ENCODE measurements around the gene SCD5. TPM values are rescaled to one million over a fixed set of nuclear protein-coding genes. Genes with fewer than 3 reads are reported as not detected.

The SCD5 gene
- total RNA-seq, 6 donors from 2014 or later: 17.8 to 40.3 (median 25.3) TPM

- WGBS, 2 donors: 55 to 74% methylated on average over 1 of the region's 1 CpG
- H3K36me3 ChIP-seq: no peaks in the 10 kb centered on the region
- no peaks in the 10 kb centered on the region for H3K9me3 ChIP-seq
- DNase-seq (no peak), ATAC-seq (ENCODE audit: low FRiP score in 2 of 2) (no peak)
- H3K27ac ChIP-seq: no peak overlapping the region
- no peaks in the 10 kb centered on the region for H3K4me1 ChIP-seq
- no peak for TF ChIP-seq CTCF (IDR thresholded peaks at IDR 0.05)
- no peak for TF ChIP-seq POLR2AphosphoS5 (IDR thresholded peaks at IDR 0.05)
- TF ChIP-seq POLR2A (IDR thresholded peaks at IDR 0.05): no peak
- no peak for TF ChIP-seq EP300 (IDR thresholded peaks at IDR 0.05)
- H3K27me3 ChIP-seq: no peaks in the 10 kb centered on the region
- H3K4me3 ChIP-seq: no peak overlapping the region
These were observed 92.7 kb downstream of the SCD5 start for GRCh38 chr4:82705928-82706300.

GRCh38 chr4:82705169-82705927 lies 93.2 kb downstream of the SCD5 start:
- TF ChIP-seq CTCF (IDR thresholded peaks at IDR 0.05) (no peak), POLR2AphosphoS5 (IDR thresholded peaks at IDR 0.05) (no peak), EP300 (IDR thresholded peaks at IDR 0.05) (no peak)
- DNase-seq (no peak), ATAC-seq (ENCODE audit: low FRiP score in 2 of 2) (peak in 1 of 2 donors; percentile 51)
- H3K27ac ChIP-seq: no peak overlapping the region
- no peaks in the 10 kb centered on the region for H3K27me3 ChIP-seq
- H3K4me3 ChIP-seq: no peak overlapping the region
- H3K36me3 ChIP-seq: no peaks in the 10 kb centered on the region
- no peaks in the 10 kb centered on the region for H3K9me3 ChIP-seq
- no peaks in the 10 kb centered on the region for H3K4me1 ChIP-seq
- WGBS, 2 donors: 91 to 92% methylated on average over 7 of the region's 7 CpGs

- ATAC-seq (ENCODE audit: low FRiP score in 2 of 2) (peak in 1 of 2 donors; percentile 11), DNase-seq (no peak)
- H3K27me3 ChIP-seq: no peaks in the 10 kb centered on the region
- WGBS, 2 donors: 84 to 88% methylated on average over 6 of the region's 6 CpGs
- H3K4me1 ChIP-seq: no peaks in the 10 kb centered on the region
- no peak overlapping the region for H3K27ac ChIP-seq
- H3K4me3 ChIP-seq: no peak overlapping the region
- no peak for TF ChIP-seq EP300 (IDR thresholded peaks at IDR 0.05)
- TF ChIP-seq CTCF (IDR thresholded peaks at IDR 0.05): no peak
- TF ChIP-seq POLR2AphosphoS5 (IDR thresholded peaks at IDR 0.05): no peak
- TF ChIP-seq POLR2A (IDR thresholded peaks at IDR 0.05): no peak
- no peaks in the 10 kb centered on the region for H3K9me3 ChIP-seq
- H3K36me3 ChIP-seq: no peaks in the 10 kb centered on the region
These were observed 94.4 kb downstream of the SCD5 start for GRCh38 chr4:82704156-82704555.

GRCh38 chr4:82698412-82698811 lies 100.2 kb downstream of the SCD5 start:
- no peaks in the 10 kb centered on the region for H3K36me3 ChIP-seq
- DNase-seq (no peak), ATAC-seq (ENCODE audit: low FRiP score in 2 of 2) (no peak)
- 77 to 93% methylated on average over 2 of the region's 2 CpGs for WGBS, 2 donors
- H3K9me3 ChIP-seq: no peaks in the 10 kb centered on the region
- H3K4me1 ChIP-seq: no peaks in the 10 kb centered on the region
- no peak overlapping the region for H3K4me3 ChIP-seq
- H3K27me3 ChIP-seq: no peaks in the 10 kb centered on the region
- TF ChIP-seq CTCF (IDR thresholded peaks at IDR 0.05) (no peak), POLR2A (IDR thresholded peaks at IDR 0.05) (no peak), POLR2AphosphoS5 (IDR thresholded peaks at IDR 0.05) (no peak), EP300 (IDR thresholded peaks at IDR 0.05) (no peak)
- no peak overlapping the region for H3K27ac ChIP-seq

- Histone ChIP-seq H3K36me3 (no peaks in the 10 kb centered on the region), H3K4me3 (no peak overlapping the region), H3K27me3 (no peaks in the 10 kb centered on the region), H3K4me1 (no peaks in the 10 kb centered on the region), H3K9me3 (no peaks in the 10 kb centered on the region), H3K27ac (no peak overlapping the region)
- WGBS, 2 donors: 75 to 79% methylated on average over 8 of the region's 8 CpGs
- DNase-seq (no peak), ATAC-seq (ENCODE audit: low FRiP score in 2 of 2) (no peak)
- TF ChIP-seq EP300 (IDR thresholded peaks at IDR 0.05) (no peak), POLR2AphosphoS5 (IDR thresholded peaks at IDR 0.05) (no peak), POLR2A (IDR thresholded peaks at IDR 0.05) (no peak), CTCF (IDR thresholded peaks at IDR 0.05) (no peak)
These were observed 101.0 kb downstream of the SCD5 start for GRCh38 chr4:82697561-82697960.

All from upper lobe of left lung (tissue), 6 donors.